NB4 (cell line): Measurements from ENCODE around the gene OR2W1.

Experiments used
- TF ChIP-seq, protein P1 (sequence below): IDR thresholded peaks from one replicate; pipeline ENCODE4 v1.5.1; 2012; ENCODE audit warnings: low read depth, low read length
- TF ChIP-seq, protein P2 (sequence below): IDR thresholded peaks from 2 replicates; pipeline ENCODE4 v1.6.1; 2011; ENCODE audit warnings: low read depth, low read length

DNA sequence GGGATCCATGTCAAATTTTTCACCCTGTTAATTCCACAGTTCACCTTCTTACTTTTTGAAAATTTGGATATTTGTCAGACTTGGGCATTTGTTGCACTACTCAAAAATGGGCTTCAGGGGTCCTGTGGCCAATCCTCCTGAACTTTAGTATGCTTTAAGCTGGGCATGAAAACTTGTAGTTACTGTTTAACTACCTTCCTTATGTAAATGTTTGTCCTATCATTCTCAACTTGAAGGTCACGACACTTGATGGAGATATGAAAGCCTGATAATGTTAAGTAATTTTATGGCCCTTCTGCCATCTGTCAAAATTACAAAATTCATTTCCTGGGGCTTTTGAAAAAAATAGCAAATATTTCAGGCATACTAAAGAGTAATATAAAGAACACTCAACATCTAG, 35.6 kb downstream of the OR2W1 start:
- TF ChIP-seq, protein P1, sequence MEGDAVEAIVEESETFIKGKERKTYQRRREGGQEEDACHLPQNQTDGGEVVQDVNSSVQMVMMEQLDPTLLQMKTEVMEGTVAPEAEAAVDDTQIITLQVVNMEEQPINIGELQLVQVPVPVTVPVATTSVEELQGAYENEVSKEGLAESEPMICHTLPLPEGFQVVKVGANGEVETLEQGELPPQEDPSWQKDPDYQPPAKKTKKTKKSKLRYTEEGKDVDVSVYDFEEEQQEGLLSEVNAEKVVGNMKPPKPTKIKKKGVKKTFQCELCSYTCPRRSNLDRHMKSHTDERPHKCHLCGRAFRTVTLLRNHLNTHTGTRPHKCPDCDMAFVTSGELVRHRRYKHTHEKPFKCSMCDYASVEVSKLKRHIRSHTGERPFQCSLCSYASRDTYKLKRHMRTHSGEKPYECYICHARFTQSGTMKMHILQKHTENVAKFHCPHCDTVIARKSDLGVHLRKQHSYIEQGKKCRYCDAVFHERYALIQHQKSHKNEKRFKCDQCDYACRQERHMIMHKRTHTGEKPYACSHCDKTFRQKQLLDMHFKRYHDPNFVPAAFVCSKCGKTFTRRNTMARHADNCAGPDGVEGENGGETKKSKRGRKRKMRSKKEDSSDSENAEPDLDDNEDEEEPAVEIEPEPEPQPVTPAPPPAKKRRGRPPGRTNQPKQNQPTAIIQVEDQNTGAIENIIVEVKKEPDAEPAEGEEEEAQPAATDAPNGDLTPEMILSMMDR, result no peak
- TF ChIP-seq, protein P2, sequence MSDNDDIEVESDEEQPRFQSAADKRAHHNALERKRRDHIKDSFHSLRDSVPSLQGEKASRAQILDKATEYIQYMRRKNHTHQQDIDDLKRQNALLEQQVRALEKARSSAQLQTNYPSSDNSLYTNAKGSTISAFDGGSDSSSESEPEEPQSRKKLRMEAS, result no peak
